ENCODE data around the gene LIN52. TPM values are rescaled to one million over a fixed set of nuclear protein-coding genes. Genes with fewer than 3 reads are reported as not detected.

The LIN52 gene
- total and polyA plus RNA-seq, 2 donors (not counting 3 experiments of a cell fraction or from before 2014, with no cell fraction given) = 6.6 to 9.7 TPM

- no peaks in the 10 kb centered on the region for H3K9me1 ChIP-seq (replicated peaks; ENCODE audit: control insufficient read depth, extremely low read depth, insufficient read depth, low read length)
- ChIA-PET POLR2A (interaction anchor here (0.6 kb wide), 1 partner anchor 413 kb away, joined by 4 read pairs; the partner anchor contains the start of gene ISCA2), CTCF (interaction anchor here (1.6 kb wide), 1 partner anchor 33 kb away, joined by 4 read pairs; no protein-coding TSS in a partner anchor)
- FAIRE-seq (peak; percentile 69), DNase-seq (ENCODE audit: low read depth, low spot score) (peak; percentile 86)
- H3K27ac ChIP-seq (ENCODE audit: insufficient read depth, low read depth, low read length) = peak overlapping the region; percentile 5
- H2AFZ ChIP-seq (ENCODE audit: low read depth, low read length) = peak overlapping the region; percentile 8
- no peaks in the 10 kb centered on the region for H3K9me3 ChIP-seq (replicated peaks; ENCODE audit: control insufficient read depth, insufficient read depth, low read length)
- dilution Hi-C loops (cut with MboI; ENCODE audit: extremely low pct_ligation_motif_present, low sequenced_read_pairs) (no loop called here), intact Hi-C loops (cut with micrococcal nuclease) (no loop called here)
- no peaks in the 10 kb centered on the region for H3K27me3 ChIP-seq (ENCODE audit: control insufficient read depth in 2 of 2, insufficient read depth in 2 of 2, low read length in 2 of 2)
- H3K79me2 ChIP-seq (ENCODE audit: control insufficient read depth, insufficient read depth, low read length) = no peaks in the 10 kb centered on the region
- BruUV-seq (replicated peaks) = no TSS peak
- H3K4me2 ChIP-seq (ENCODE audit: insufficient read depth, low read length) = peak overlapping the region; percentile 17
- H3K4me3 ChIP-seq (replicated peaks in 1 of 3; ENCODE audit: insufficient read depth in 1 of 3, low read depth in 1 of 3, low read length in 3 of 3) = no peak overlapping the region
- H3K9ac ChIP-seq (replicated peaks; ENCODE audit: extremely low read depth, insufficient read depth, low read length) = no peak overlapping the region
- H3K36me3 ChIP-seq (ENCODE audit: control insufficient read depth in 2 of 2, extremely low read depth in 1 of 2, insufficient read depth in 2 of 2, low read length in 2 of 2) = no peaks in the 10 kb centered on the region
- peaks cover 32% of the 10 kb centered on the region for H3K4me1 ChIP-seq (ENCODE audit: control insufficient read depth, extremely low read depth, insufficient read depth, low read length)
- no peaks in the 10 kb centered on the region for H4K20me1 ChIP-seq (replicated peaks; ENCODE audit: control insufficient read depth, extremely low read depth, insufficient read depth, low read length)
- TF ChIP-seq JUN (IDR thresholded peaks at IDR 0.05; ENCODE audit: borderline replicate concordance, insufficient read depth, insufficient read length, low read depth) = peak; percentile 5
- TF ChIP-seq GATA2 (IDR thresholded peaks at IDR 0.05; ENCODE audit: insufficient read depth, insufficient read length, low read depth, low read length) = no peak
Observed at GRCh38 chr14:74080820-74081460, 3.8 kb upstream of the LIN52 start.

- DNase-seq (ENCODE audit: low read depth, low spot score) = no peak
- POLR2A ChIA-PET = interaction anchor here (0.6 kb wide), 1 partner anchor 412 kb away, joined by 4 read pairs; the partner anchor contains the start of gene ISCA2
- H3K79me2 ChIP-seq (ENCODE audit: control insufficient read depth, insufficient read depth, low read length) = no peaks in the 10 kb centered on the region
- H3K4me1 ChIP-seq (ENCODE audit: control insufficient read depth, extremely low read depth, insufficient read depth, low read length) = peaks cover 33% of the 10 kb centered on the region
- TF ChIP-seq POLR2AphosphoS5 (IDR thresholded peaks at IDR 0.05; ENCODE audit: insufficient read depth, low read depth, low read length) (no peak), JUN (IDR thresholded peaks at IDR 0.05; ENCODE audit: borderline replicate concordance, insufficient read depth, insufficient read length, low read depth) (no peak), EZH2 (IDR thresholded peaks at IDR 0.05; ENCODE audit: borderline replicate concordance, low read depth, low read length, severe bottlenecking) (no peak), MAX (IDR thresholded peaks at IDR 0.05; ENCODE audit: insufficient read depth, insufficient read length) (no peak), FOS (IDR thresholded peaks at IDR 0.05; ENCODE audit: borderline replicate concordance, insufficient read depth, low read length) (no peak), POLR2A (IDR thresholded peaks at IDR 0.05; ENCODE audit: low read depth, low read length) (no peak), GATA2 (IDR thresholded peaks at IDR 0.05; ENCODE audit: insufficient read depth, insufficient read length, low read depth, low read length) (no peak), CTCF (IDR thresholded peaks at IDR 0.05; ENCODE audit: extremely low read depth in 1 of 2, insufficient read depth in 1 of 2, low read depth in 1 of 2, low read length in 2 of 2) (no peak), MYC (IDR thresholded peaks at IDR 0.05; ENCODE audit: low read depth, low read length) (no peak)
- peak; percentile 67 for FAIRE-seq
- no TSS peak for BruUV-seq (replicated peaks)
- peak overlapping the region; percentile 17 for H3K4me2 ChIP-seq (ENCODE audit: insufficient read depth, low read length)
- no peaks in the 10 kb centered on the region for H3K27me3 ChIP-seq (ENCODE audit: control insufficient read depth in 2 of 2, insufficient read depth in 2 of 2, low read length in 2 of 2)
- no peak overlapping the region for H3K4me3 ChIP-seq (replicated peaks in 1 of 3; ENCODE audit: insufficient read depth in 1 of 3, low read depth in 1 of 3, low read length in 3 of 3)
- H3K36me3 ChIP-seq (ENCODE audit: control insufficient read depth in 2 of 2, extremely low read depth in 1 of 2, insufficient read depth in 2 of 2, low read length in 2 of 2) = no peaks in the 10 kb centered on the region
- no peaks in the 10 kb centered on the region for H4K20me1 ChIP-seq (replicated peaks; ENCODE audit: control insufficient read depth, extremely low read depth, insufficient read depth, low read length)
- CTCF ChIA-PET = interaction anchor here (1.6 kb wide), 1 partner anchor 33 kb away, joined by 4 read pairs; no protein-coding TSS in a partner anchor
- H3K9me3 ChIP-seq (replicated peaks; ENCODE audit: control insufficient read depth, insufficient read depth, low read length) = no peaks in the 10 kb centered on the region
- no peak overlapping the region for H3K27ac ChIP-seq (ENCODE audit: insufficient read depth, low read depth, low read length)
- intact Hi-C loops (cut with micrococcal nuclease) (no loop called here), dilution Hi-C loops (cut with MboI; ENCODE audit: extremely low pct_ligation_motif_present, low sequenced_read_pairs) (no loop called here)
- no peaks in the 10 kb centered on the region for H3K9me1 ChIP-seq (replicated peaks; ENCODE audit: control insufficient read depth, extremely low read depth, insufficient read depth, low read length)
- no peak overlapping the region for H3K9ac ChIP-seq (replicated peaks; ENCODE audit: extremely low read depth, insufficient read depth, low read length)
- H2AFZ ChIP-seq (ENCODE audit: low read depth, low read length) = no peak overlapping the region
Observed at GRCh38 chr14:74081491-74081890, 3.3 kb upstream of the LIN52 start.

All from endothelial cell of umbilical vein (primary cell).